OCI-LY1 (cell line): ENCODE results near the gene TMEM244.
"Not testable (repeated sequence)": the region's sequence is repeated elsewhere in the genome, so short reads cannot be mapped to it uniquely, and the experiment has no call there.

Source experiments
- H2AFZ ChIP-seq: fragments of 200-600 bp; sonication (generic), shearing (Covaris generic); 2 replicates; pipeline ENCODE4 v1.6.0; 2014; ENCODE audit warnings: antibody characterized with exemption, mild to moderate bottlenecking, low read length
- H3F3A ChIP-seq: fragments of 200-600 bp; sonication (generic), shearing (Covaris generic); 2 replicates; pipeline ENCODE4 v1.6.0; 2014; ENCODE audit warnings: mild to moderate bottlenecking, antibody characterized with exemption, low read length, moderate library complexity; ENCODE audit not compliant: insufficient read depth
- H3K27ac ChIP-seq: fragments of 200-600 bp; sonication (generic); 2 replicates; pipeline ENCODE4 v1.5.1; 2014; ENCODE audit warnings: low read length, mixed run types, mild to moderate bottlenecking, low read depth; ENCODE audit not compliant: poor library complexity, severe bottlenecking
- H3K27me3 ChIP-seq: fragments of 200-600 bp; sonication (generic); 2 replicates; pipeline ENCODE4 v1.6.0; 2014; ENCODE audit warnings: antibody characterized with exemption, mild to moderate bottlenecking, low read length, moderate library complexity; ENCODE audit not compliant: insufficient read depth
- H3K36me3 ChIP-seq: fragments of 200-600 bp; sonication (generic); 2 replicates; pipeline ENCODE4 v1.6.1; 2014; ENCODE audit warnings: mild to moderate bottlenecking, antibody characterized with exemption, low read length, moderate library complexity, mixed read lengths; ENCODE audit not compliant: insufficient read depth
- H3K4me1 ChIP-seq: fragments of 200-600 bp; sonication (generic); 2 replicates; pipeline ENCODE4 v1.5.1; 2014; ENCODE audit warnings: mild to moderate bottlenecking, low read length, moderate library complexity; ENCODE audit not compliant: insufficient read depth, severe bottlenecking
- H3K4me2 ChIP-seq: fragments of 200-600 bp; sonication (generic), shearing (Covaris generic); 2 replicates; pipeline ENCODE4 v1.6.1; 2014; ENCODE audit warnings: low read length
- H3K4me3 ChIP-seq: fragments of 200-600 bp; sonication (generic); 2 replicates; pipeline ENCODE4 v1.5.1; 2014; ENCODE audit warnings: low read length, low read depth, mild to moderate bottlenecking, mixed read lengths; ENCODE audit not compliant: poor library complexity, severe bottlenecking
- H3K79me2 ChIP-seq: fragments of 200-600 bp; shearing (Covaris generic); 2 replicates; pipeline ENCODE4 v1.6.1; 2016; ENCODE audit warnings: mixed run types, low read length, mixed read lengths; ENCODE audit not compliant: insufficient read depth
- H3K9ac ChIP-seq: fragments of 200-600 bp; sonication (generic), shearing (Covaris generic); 2 replicates; pipeline ENCODE4 v1.6.1; 2014; ENCODE audit warnings: mild to moderate bottlenecking, low read length, mixed read lengths
- H3K9me2 ChIP-seq: fragments of 200-600 bp; sonication (generic), shearing (Covaris generic); 2 replicates; pipeline ENCODE4 v1.6.1; 2014; ENCODE audit warnings: low read depth, mild to moderate bottlenecking, low read length, mixed read lengths
- H3K9me3 ChIP-seq: fragments of 200-600 bp; shearing (Covaris generic); 2 replicates; pipeline ENCODE4 v1.6.1; 2014; ENCODE audit warnings: low read length, mixed read lengths
- H4K20me1 ChIP-seq: fragments of 200-600 bp; sonication (generic), shearing (Covaris generic); 2 replicates; pipeline ENCODE4 v1.6.0; 2016; ENCODE audit warnings: mild to moderate bottlenecking, low read length; ENCODE audit not compliant: insufficient read depth
- CTCF ChIP-seq: fragments of 200-600 bp; sonication (generic), shearing (Covaris generic); IDR thresholded peaks from 2 replicates; pipeline ENCODE4 v1.5.1; 2017; ENCODE audit warnings: mild to moderate bottlenecking, antibody characterized with exemption, low read length, moderate library complexity, mixed read lengths
- EZH2 ChIP-seq: fragments of 200-600 bp; sonication (generic), shearing (Covaris generic); IDR thresholded peaks from 2 replicates; pipeline ENCODE4 v1.8.0; 2017; ENCODE audit warnings: borderline replicate concordance, mixed run types, mild to moderate bottlenecking, antibody characterized with exemption, low read length, moderate library complexity, mixed read lengths

The TMEM244 gene

GRCh38 chr6:129842137-129842536 lies 19.0 kb downstream of the TMEM244 start:
- H3K27ac ChIP-seq = no peak overlapping the region
- H3K9ac ChIP-seq = no peak overlapping the region
- no peaks in the 10 kb centered on the region for H4K20me1 ChIP-seq
- H3K36me3 ChIP-seq = no peaks in the 10 kb centered on the region
- H3K9me3 ChIP-seq = no peaks in the 10 kb centered on the region
- no peaks in the 10 kb centered on the region for H3K27me3 ChIP-seq
- H2AFZ ChIP-seq = no peak overlapping the region
- no peak overlapping the region for H3K4me3 ChIP-seq
- H3K4me2 ChIP-seq = no peak overlapping the region
- H3F3A ChIP-seq = no peaks in the 10 kb centered on the region
- TF ChIP-seq EZH2 = no peak
- TF ChIP-seq CTCF = no peak
- H3K9me2 ChIP-seq = no peaks in the 10 kb centered on the region
- no peaks in the 10 kb centered on the region for H3K4me1 ChIP-seq
- no peaks in the 10 kb centered on the region for H3K79me2 ChIP-seq

GRCh38 chr6:129839562-129839961 lies 21.6 kb downstream of the TMEM244 start:
- not testable (repeated sequence) for H3K36me3 ChIP-seq, H3K9me3 ChIP-seq, H3K79me2 ChIP-seq, H3K4me2 ChIP-seq, H3K27ac ChIP-seq, H3K27me3 ChIP-seq, H3K9ac ChIP-seq, H3F3A ChIP-seq, H4K20me1 ChIP-seq, H3K4me1 ChIP-seq, H2AFZ ChIP-seq, H3K9me2 ChIP-seq, H3K4me3 ChIP-seq

GRCh38 chr6:129835691-129836090 lies 25.4 kb downstream of the TMEM244 start:
- no peak overlapping the region for H3K4me2 ChIP-seq
- no peak overlapping the region for H3K9ac ChIP-seq
- no peak overlapping the region for H3K27ac ChIP-seq
- no peaks in the 10 kb centered on the region for H3K9me3 ChIP-seq
- no peaks in the 10 kb centered on the region for H3K9me2 ChIP-seq
- no peak overlapping the region for H2AFZ ChIP-seq
- H3F3A ChIP-seq = no peaks in the 10 kb centered on the region
- H3K4me3 ChIP-seq = no peak overlapping the region
- H3K36me3 ChIP-seq = no peaks in the 10 kb centered on the region
- H3K79me2 ChIP-seq = no peaks in the 10 kb centered on the region
- no peaks in the 10 kb centered on the region for H3K4me1 ChIP-seq
- no peaks in the 10 kb centered on the region for H4K20me1 ChIP-seq
- no peaks in the 10 kb centered on the region for H3K27me3 ChIP-seq
- no peak for TF ChIP-seq EZH2
- TF ChIP-seq CTCF = no peak

DNA sequence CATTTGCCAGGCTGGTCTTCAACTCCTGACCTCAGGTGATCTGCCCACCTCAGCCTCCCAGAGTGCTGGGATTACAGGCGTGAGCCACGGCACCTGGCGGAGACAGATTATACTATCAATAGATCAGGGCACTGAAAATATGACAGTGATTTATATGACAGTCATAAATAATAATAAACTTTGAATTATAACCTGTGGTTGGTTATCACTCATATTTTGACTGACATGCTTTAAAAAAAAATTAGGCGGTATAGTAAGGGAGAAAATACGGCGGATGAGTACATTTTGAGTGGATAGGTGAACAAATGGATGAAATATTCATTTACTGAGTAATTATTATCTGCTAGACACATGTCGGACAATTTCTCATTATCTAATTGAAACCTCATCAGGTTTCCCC lies 28.8 kb downstream of the TMEM244 start:
- Histone ChIP-seq H4K20me1 (no peaks in the 10 kb centered on the region), H3K27ac (no peak overlapping the region), H3K79me2 (no peaks in the 10 kb centered on the region), H3F3A (no peaks in the 10 kb centered on the region), H3K4me3 (no peak overlapping the region), H3K4me1 (no peaks in the 10 kb centered on the region), H3K27me3 (no peaks in the 10 kb centered on the region), H3K9me2 (no peaks in the 10 kb centered on the region), H3K9me3 (no peaks in the 10 kb centered on the region), H3K4me2 (no peak overlapping the region), H3K36me3 (no peaks in the 10 kb centered on the region), H3K9ac (no peak overlapping the region), H2AFZ (no peak overlapping the region)
- no peak for TF ChIP-seq CTCF
- TF ChIP-seq EZH2 = no peak
